HepG2 (cell line): ENCODE data around the gene FMNL1. TPM values are rescaled to one million over a fixed set of nuclear protein-coding genes. Genes with fewer than 3 reads are reported as not detected.

Source experiments
- ATF2 ChIP-seq: sonication (generic); formaldehyde crosslinking; IDR thresholded peaks from 2 replicates; pipeline ENCODE4 v1.4.0; 2020; ENCODE audit warnings: missing genetic modification reagents
- ATF3 ChIP-seq: sonication (generic); formaldehyde crosslinking; IDR thresholded peaks from 2 replicates; pipeline ENCODE4 v1.4.0; 2020; ENCODE audit warnings: missing genetic modification reagents
- CHD2 ChIP-seq: IDR thresholded peaks from 2 replicates; pipeline ENCODE4 v1.6.1; 2011; ENCODE audit warnings: low read depth, low read length, improper control_type of control experiment
- FOSL2 ChIP-seq: sonication (generic); formaldehyde crosslinking; IDR thresholded peaks from 2 replicates; pipeline ENCODE4 v1.4.0; 2020; ENCODE audit warnings: missing genetic modification reagents
- JUND ChIP-seq: sonication (generic); formaldehyde crosslinking; IDR thresholded peaks from 2 replicates; pipeline ENCODE4 v1.8.0; 2022; ENCODE audit warnings: mild to moderate bottlenecking, missing genetic modification reagents
- NFE2L1 ChIP-seq: sonication (generic); formaldehyde crosslinking; IDR thresholded peaks from 2 replicates; pipeline ENCODE4 v1.4.0; 2020; ENCODE audit warnings: missing genetic modification reagents, mild to moderate bottlenecking, borderline replicate concordance
- NFKBIZ ChIP-seq: IDR thresholded peaks from 2 replicates; pipeline ENCODE4 v1.6.1; 2018; ENCODE audit warnings: missing genetic modification reagents, missing compliant biosample characterization
- RNF2 ChIP-seq: fragments of 450-650 bp; conservative IDR thresholded peaks from 2 replicates; pipeline ENCODE4 v1.6.1; 2016; ENCODE audit warnings: low read depth
- SMYD3 ChIP-seq: sonication (generic); formaldehyde crosslinking; IDR thresholded peaks from 2 replicates; pipeline ENCODE4 v1.8.1; 2023; ENCODE audit warnings: mild to moderate bottlenecking, missing genetic modification reagents
- SNAPC2 ChIP-seq: sonication (generic); formaldehyde crosslinking; IDR thresholded peaks from 2 replicates; pipeline ENCODE4 v1.8.1; 2022; ENCODE audit warnings: mild to moderate bottlenecking, missing genetic modification reagents
- THYN1 ChIP-seq: sonication (generic); formaldehyde crosslinking; IDR thresholded peaks from 2 replicates; pipeline ENCODE4 v1.8.1; 2023; ENCODE audit warnings: low read depth, mild to moderate bottlenecking, moderate library complexity, missing genetic modification reagents, borderline replicate concordance
- ZFP36L1 ChIP-seq: sonication (generic); formaldehyde crosslinking; IDR thresholded peaks from 2 replicates; pipeline ENCODE4 v1.8.0; 2022; ENCODE audit warnings: mild to moderate bottlenecking, missing genetic modification reagents, moderate library complexity
- ZHX1 ChIP-seq: sonication (generic); formaldehyde crosslinking; IDR thresholded peaks from 2 replicates; pipeline ENCODE4 v1.8.1; 2022; ENCODE audit warnings: low read depth, mild to moderate bottlenecking, missing genetic modification reagents
- ZHX2 ChIP-seq, 2 experiments: sonication (generic) in 1 of 2; formaldehyde crosslinking in 1 of 2; IDR thresholded peaks; 2 replicates each; pipeline versions ENCODE4 v1.6.1 to v1.9.0; 2014 to 2022; ENCODE audit warnings: antibody characterized with exemption in 1 of 2, borderline replicate concordance in 1 of 2, inconsistent platforms in 1 of 2, low read depth in 1 of 2, missing genetic modification reagents in 1 of 2
- ZKSCAN8 ChIP-seq: IDR thresholded peaks from 2 replicates; pipeline ENCODE4 v1.6.1; 2016; ENCODE audit warnings: borderline replicate concordance, missing genetic modification reagents, missing compliant biosample characterization
- ZNF260 ChIP-seq: sonication (generic); formaldehyde crosslinking; IDR thresholded peaks from 2 replicates; pipeline ENCODE4 v1.4.0; 2020; ENCODE audit warnings: missing genetic modification reagents, low read depth, mild to moderate bottlenecking, borderline replicate concordance
- ZNF510 ChIP-seq: sonication (generic); formaldehyde crosslinking; IDR thresholded peaks from 2 replicates; pipeline ENCODE4 v1.4.0; 2020; ENCODE audit warnings: low read depth, mild to moderate bottlenecking, missing genetic modification reagents
- ZNF546 ChIP-seq: sonication (generic); formaldehyde crosslinking; conservative IDR thresholded peaks from 2 replicates; pipeline ENCODE4 v1.8.1; 2023; ENCODE audit warnings: mild to moderate bottlenecking, missing genetic modification reagents
- ZNF615 ChIP-seq: sonication (generic); formaldehyde crosslinking; IDR thresholded peaks from 2 replicates; pipeline ENCODE4 v1.5.0; 2020; ENCODE audit warnings: mild to moderate bottlenecking, missing genetic modification reagents, borderline replicate concordance
- polyA plus RNA-seq, 8 experiments: library from polyadenylated mRNA; depleted of rRNA in 3 of 8; stranded (reverse) in 7 of 8; unstranded in 1 of 8; fragments of >200 nt; fragmentation: Illumina TruSeq in 4 of 8; extraction: Trizol in 4 of 8; gene quantifications; 2 replicates each; pipeline versions ENCODE4 v1.2.1 to v1.2.3, GENCODE V29; 2011 to 2016; ENCODE audit warnings: low read depth in 4 of 8, missing spikeins in 1 of 8, mixed read lengths in 1 of 8; ENCODE audit not compliant: insufficient read depth in 1 of 8
- total RNA-seq, 5 experiments: library from RNA; depleted of rRNA; stranded (reverse); fragments of >200 nt; fragmentation: Illumina TruSeq; extraction: Trizol; gene quantifications; 2 replicates each; pipeline ENCODE4 v1.2.3, GENCODE V29; 2016; ENCODE audit warnings: low read depth in 1 of 5

The FMNL1 gene
- total and polyA plus RNA-seq, 2 of the 13 experiments (the other 11 are each of a cell fraction or from before 2014, with no cell fraction given) = 0.53 to 0.70 TPM

GRCh38 chr17:45247429-45248131 lies 25.9 kb downstream of the FMNL1 start (continued):
- TF ChIP-seq ZHX2 (IDR thresholded peaks at IDR 0.05; ENCODE audit: low read depth) (peak; percentile 93), ZHX2 (CRISPR knock-in tag; IDR thresholded peaks at IDR 0.05; ENCODE audit: borderline replicate concordance) (no peak), ZHX1 (CRISPR knock-in tag) (peak; percentile 96), RNF2 (no peak), NFKBIZ (CRISPR knock-in tag) (no peak), SMYD3 (CRISPR knock-in tag) (no peak), JUND (CRISPR knock-in tag) (no peak), THYN1 (CRISPR knock-in tag) (peak; percentile 35; the same call in 1 of the 2 replicates), ATF2 (CRISPR knock-in tag) (no peak), ZFP36L1 (no peak), ZNF615 (CRISPR knock-in tag) (0 out of 2 replicates have a peak, but pooled peaks have one; percentile 67), ATF3 (CRISPR knock-in tag) (no peak), ZNF546 (no peak; the same call in 1 of the 2 replicates), CHD2 (no peak), ZNF260 (CRISPR knock-in tag) (no peak), ZKSCAN8 (CRISPR knock-in tag) (peak; percentile 46; the same call in 1 of the 2 replicates), SNAPC2 (peak; percentile 30; the same call in 1 of the 2 replicates), ZNF510 (0 out of 2 replicates have a peak, but pooled peaks have one; percentile 34), NFE2L1 (CRISPR knock-in tag) (no peak), FOSL2 (CRISPR knock-in tag) (peak; percentile 17)
